ENCODE measurements around the gene KIF23.
"Not testable (repeated sequence)": the region's sequence is repeated elsewhere in the genome, so short reads cannot be mapped to it uniquely, and the experiment has no call there.

KIF23 gene

DNA sequence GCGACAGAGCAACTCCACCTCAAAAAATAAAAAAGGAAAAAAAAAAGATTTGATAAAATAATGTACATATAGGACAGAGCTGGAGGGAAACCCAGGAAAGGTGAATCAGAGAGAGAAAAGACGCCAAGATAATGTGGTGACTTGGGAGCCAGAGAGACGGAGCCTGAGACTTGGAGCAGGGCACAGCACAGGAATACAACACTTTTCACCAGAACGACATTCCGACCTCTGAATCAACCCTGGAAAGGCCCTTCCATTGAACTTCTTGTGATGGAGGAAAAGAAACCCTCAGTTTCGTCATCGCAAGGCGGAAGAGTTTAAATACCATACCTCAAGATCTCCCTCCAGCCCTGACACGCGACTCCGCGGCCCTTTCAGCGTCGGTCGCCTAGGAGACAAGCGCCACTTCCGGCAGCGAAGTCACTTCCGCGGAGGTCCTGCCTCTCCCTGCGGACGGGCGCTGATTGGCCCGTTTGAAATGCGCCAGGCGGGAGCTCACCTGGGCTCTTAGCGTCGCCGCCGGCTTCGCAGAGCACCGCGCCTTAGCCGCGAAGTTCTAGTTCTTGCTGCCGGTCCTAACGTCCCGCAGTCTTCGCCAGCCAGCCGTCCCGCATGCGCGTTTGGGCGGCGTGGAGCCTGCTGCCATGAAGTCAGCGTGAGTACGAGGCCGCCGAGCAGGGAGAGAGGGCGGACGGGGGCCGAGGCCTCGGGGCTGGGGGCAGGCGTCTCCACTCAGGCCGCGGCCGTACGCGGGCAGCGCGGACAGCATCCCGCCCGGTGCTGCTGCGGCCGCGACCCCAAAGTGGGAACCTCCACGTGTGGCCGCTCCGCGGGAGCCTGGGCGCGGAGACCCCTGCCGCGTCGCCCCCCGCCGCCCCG is at the start of gene KIF23:
Gene KIF23, plus strand, starts transcription at position 528 of the 879 bp plus-strand sequence. Its CDS starts 117 bp downstream, at position 645.
- peak; percentile 89 for DNase-seq (ENCODE audit: low read depth)

DNA sequence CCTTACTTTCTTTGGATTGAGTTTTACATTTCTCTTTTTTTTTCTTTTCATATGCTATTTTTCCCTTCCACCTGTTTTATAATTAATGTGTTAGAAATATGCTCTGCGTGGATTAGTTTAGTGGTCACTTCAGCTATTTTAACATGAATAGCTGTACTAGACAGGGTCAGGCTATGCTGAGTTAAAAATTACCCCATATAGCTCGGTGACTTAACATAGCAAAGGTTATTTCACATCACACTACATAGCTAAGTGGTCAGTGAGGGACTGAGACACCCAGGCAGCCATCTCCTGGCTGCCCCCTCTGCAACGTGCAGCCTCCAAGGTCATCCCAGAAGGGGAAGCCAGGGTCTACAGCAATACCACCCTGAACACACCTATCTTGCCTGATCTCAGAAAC is 46.9 kb upstream of the KIF23 start:
- no peak for DNase-seq (ENCODE audit: low read depth)

DNA sequence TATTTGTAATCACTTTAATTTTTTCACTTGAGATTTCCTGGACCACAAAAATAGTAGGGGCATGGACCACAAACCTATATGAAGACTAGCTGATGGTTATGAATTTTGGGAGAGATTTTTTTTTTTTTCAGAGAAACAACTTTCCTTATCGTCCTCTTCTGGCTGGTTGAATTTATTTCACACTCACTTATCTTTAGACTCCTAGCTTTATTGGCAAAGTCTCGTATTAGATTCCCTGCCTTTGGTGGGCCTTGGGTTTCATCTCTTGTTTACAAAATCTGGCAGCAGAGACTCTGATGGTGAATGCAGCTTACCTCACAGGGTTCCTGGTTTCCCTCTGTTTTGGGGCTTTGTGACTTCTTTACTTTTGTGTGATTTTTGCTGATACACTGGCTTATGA is 44.5 kb upstream of the KIF23 start:
- DNase-seq (ENCODE audit: low read depth): no peak

GRCh38 chr15:69373406-69373805 is 40.7 kb upstream of the KIF23 start:
- no peak for DNase-seq (ENCODE audit: low read depth)

DNA sequence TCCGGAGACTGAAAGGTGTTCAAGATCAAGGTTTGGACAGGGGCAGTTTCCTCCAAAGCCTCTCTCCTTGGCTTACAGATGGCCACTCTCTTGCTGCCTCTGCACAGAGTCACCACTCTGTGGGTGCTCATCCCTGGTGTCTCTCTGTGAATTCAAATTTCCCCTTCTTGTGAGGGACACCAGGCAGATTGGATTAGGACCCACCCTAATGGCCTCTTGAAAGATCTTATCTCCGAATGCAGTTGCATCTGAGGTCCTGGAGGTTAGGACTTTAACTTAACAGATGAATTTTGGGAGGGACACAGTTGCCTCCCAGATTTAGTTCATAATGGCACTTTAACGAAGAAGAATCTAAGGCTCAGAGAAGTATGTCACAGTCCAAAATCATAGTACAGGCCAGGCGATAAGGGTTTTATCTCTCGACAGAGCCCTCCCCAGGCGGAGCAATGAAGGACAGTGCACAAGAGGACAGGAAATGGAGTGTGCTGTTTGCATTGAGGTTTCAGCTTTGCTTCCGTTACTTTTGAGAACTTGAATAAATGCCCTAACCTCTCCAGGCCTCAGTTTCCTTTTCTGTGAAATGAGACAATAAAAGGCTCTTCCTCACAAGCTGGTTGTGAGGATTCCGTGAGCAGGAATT is 38.9 kb upstream of the KIF23 start:
- DNase-seq (ENCODE audit: low read depth): no peak

GRCh38 chr15:69377216-69377970 is 36.8 kb upstream of the KIF23 start:
- no peak for DNase-seq (ENCODE audit: low read depth)

GRCh38 chr15:69380100-69380725 is 33.9 kb upstream of the KIF23 start:
- DNase-seq (ENCODE audit: low read depth): no peak

- no peak for DNase-seq (ENCODE audit: low read depth)
Observed at GRCh38 chr15:69380726-69381105, 33.4 kb upstream of the KIF23 start.

GRCh38 chr15:69382176-69382575 is 32.0 kb upstream of the KIF23 start:
- DNase-seq (ENCODE audit: low read depth): not testable (repeated sequence)

DNA sequence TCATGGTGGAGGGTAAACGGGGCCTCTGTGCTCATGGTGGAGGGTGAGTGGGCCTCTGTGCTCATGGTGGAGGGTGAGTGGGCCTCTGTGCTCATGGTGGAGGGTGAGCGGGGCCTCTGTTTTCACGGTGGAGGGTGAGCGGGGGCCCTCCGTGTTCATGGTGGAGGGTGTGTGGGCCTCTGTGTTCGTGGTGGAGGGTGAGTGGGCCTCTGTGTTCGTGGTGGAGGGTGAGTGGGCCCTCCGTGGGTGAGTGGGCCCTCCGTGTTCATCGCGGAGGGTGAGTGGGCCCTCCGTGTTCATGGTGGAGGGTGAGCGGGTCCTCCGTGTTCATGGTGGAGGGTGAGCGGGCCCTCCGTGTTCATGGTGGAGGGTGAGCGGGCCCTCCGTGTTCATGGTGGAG is 30.1 kb upstream of the KIF23 start:
- DNase-seq (ENCODE audit: low read depth): not testable (repeated sequence)

- DNase-seq (ENCODE audit: low read depth): no peak
Observed at GRCh38 chr15:69384626-69385598, 29.2 kb upstream of the KIF23 start.

GRCh38 chr15:69385831-69386230 is 28.3 kb upstream of the KIF23 start:
- DNase-seq (ENCODE audit: low read depth): no peak

DNA sequence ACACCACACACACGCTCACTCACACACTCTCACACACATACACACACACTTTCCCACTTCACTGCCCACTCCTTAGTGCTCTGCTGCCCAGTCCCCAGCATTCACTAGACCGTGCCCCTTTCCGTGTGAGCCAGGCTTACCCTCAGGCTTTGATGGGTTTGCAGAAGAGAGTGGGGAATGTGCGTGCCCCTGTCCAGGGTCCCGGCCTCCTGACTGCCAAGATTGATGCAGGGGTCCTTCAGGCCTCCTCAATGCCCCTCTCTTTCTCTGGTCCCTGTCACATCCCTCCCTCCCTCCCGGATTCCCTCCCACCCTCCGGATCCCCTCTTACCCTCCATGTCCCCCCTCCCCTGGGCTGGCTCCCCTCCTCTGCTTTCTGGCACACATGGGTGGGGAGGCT is 27.9 kb upstream of the KIF23 start:
- no peak for DNase-seq (ENCODE audit: low read depth)

- DNase-seq (ENCODE audit: low read depth): no peak
Observed at GRCh38 chr15:69388260-69388705, 25.9 kb upstream of the KIF23 start.

GRCh38 chr15:69389426-69389825 is 24.7 kb upstream of the KIF23 start:
- no peak for DNase-seq (ENCODE audit: low read depth)

DNA sequence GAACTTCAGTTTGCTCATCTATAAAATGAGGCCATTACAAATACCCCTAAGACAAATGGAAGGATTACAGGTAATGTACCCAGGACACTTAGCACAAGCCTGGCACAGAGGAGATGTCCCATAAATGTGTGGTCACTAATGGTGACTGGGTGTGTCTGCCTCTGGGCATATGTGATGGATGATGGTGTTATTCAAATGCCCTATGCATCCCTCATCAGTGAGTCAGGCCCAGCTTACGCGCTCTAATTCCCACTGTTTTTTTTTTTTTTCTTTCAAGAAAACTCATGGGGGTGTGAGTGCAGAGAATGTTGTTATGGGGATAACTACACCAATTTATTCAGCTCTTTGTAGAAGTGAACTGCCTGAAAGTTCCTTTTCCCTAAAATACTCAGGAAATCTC is 23.6 kb upstream of the KIF23 start:
- DNase-seq (ENCODE audit: low read depth): no peak

GRCh38 chr15:69391046-69391757 is 22.9 kb upstream of the KIF23 start:
- no peak for DNase-seq (ENCODE audit: low read depth)

DNA sequence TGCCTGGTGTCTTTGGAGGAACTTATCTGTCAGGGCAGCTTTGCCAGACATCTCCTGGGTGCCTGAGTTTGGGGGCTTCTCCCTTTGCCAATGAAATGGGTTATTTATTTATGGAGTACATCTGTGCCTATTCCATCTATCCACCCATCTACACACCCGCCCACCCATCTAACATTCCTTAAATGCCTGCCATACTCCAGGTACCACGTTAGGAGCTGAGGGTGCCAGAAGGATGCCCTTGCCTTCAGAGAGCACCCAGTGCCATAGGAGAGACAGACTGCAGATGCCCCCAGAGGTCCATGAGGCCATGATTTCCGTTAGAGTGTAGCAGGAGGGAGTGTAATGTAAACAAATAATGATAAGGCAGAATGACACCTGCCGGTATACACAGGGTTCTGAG is 21.8 kb upstream of the KIF23 start:
- DNase-seq (ENCODE audit: low read depth): no peak

DNA sequence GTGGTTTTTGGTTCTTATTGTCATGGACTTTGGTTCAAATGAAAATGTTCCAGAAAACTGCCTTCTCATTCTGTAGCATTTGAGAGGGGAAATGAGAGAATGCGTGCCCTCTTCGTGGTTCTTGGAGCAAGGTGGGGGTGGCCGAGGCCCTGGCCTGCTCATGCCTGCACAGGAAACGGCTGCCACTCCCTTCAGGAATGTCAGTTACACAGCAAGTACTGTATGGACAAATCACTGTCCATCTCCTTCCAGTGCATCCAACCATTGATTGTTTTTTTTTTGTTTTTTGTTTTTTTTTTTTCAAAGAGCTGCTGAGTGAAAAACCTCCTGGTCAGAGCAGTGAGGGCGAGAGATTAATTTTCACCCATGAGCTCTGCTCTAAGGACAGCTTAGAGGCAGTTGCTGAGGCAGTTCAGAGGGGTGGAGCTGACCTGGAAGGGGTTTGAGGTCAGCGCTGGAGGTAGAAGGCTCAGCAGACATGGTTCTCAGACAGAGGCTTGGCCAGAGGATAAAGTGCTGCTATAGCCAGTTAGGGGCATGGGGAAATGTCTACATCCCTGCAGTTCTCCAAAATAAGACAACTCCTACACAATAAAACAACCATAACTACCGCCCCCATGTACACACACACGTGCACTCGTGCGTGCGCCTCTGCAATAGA is 20.2 kb upstream of the KIF23 start:
- DNase-seq (ENCODE audit: low read depth): no peak

Measured in stimulated activated CD4-positive, alpha-beta T cell treated with anti-CD3 and anti-CD28 coated beads, Interleukin-2, amount 100 ng/mL, for 4 hours (primary cell).